Measurements from ENCODE around the gene PHACTR1. TPM values are rescaled to one million over a fixed set of nuclear protein-coding genes. Genes with fewer than 3 reads are reported as not detected.
A peak's percentile ranks its signal among the peaks of the same experiment; 100 is the strongest.

Gene PHACTR1
- polyA plus RNA-seq, 3 donors = 6.1 to 26.9 (median 7.6) TPM

DNA sequence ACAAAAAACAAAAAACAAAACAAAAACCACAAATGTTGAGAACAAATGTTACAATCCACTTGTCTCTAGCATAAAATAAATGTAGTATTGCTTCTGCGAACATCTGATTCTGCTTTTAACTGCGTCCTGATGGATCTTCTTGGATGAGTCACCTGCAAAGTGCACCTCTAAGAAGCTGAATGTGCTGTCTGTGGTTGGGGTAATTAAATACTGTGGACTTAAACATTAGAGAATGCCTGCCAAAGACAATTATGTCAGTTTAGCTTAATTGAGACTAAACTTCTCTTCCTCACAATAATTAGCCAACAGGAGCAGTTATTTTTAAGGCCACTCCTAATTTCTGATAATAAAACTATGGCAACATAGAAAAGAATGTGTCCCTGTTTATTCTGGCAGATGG, 253.4 kb downstream of the PHACTR1 start:
- Mint-ChIP-seq H3K9me3 (peaks cover 0 to 2% (median 0%) of the 10 kb centered on the region in 7 donors), H3K27ac (no peak overlapping the region), H3K36me3 (no peaks in the 10 kb centered on the region), H3K27me3 (ENCODE audit: low read depth in 3 of 3) (peaks cover 0 to 2% (median 0%) of the 10 kb centered on the region in 3 donors), H3K4me1 (peaks cover 21% of the 10 kb centered on the region), H3K4me3 (no peak overlapping the region)
- DNase-seq = no peak
- H4K20me1 ChIP-seq (ENCODE audit: insufficient read depth, low read length) = no peaks in the 10 kb centered on the region
- no CpG with 5 or more reads among the region's 2 CpGs for WGBS (ENCODE audit: insufficient coverage)
- no peaks in the 10 kb centered on the region for H3K79me2 ChIP-seq (ENCODE audit: insufficient read depth, low read length)
- no peak overlapping the region for H2AFZ ChIP-seq (ENCODE audit: insufficient read depth, low read depth, low read length, poor library complexity, severe bottlenecking)
- H3K4me3 ChIP-seq (replicated peaks in 1 of 3; ENCODE audit: low read depth in 2 of 3, low read length in 3 of 3) = no peak overlapping the region
- H3K9ac ChIP-seq (ENCODE audit: insufficient read depth, low read length, poor library complexity, severe bottlenecking) = no peak overlapping the region
- H3K36me3 ChIP-seq (replicated peaks in 1 of 2; ENCODE audit: control insufficient read depth in 1 of 2, insufficient read depth in 2 of 2, low read length in 2 of 2) = no peaks in the 10 kb centered on the region
- H3K27ac ChIP-seq (ENCODE audit: low read depth in 1 of 2, low read length in 2 of 2) = no peak overlapping the region
- H3K4me1 ChIP-seq (ENCODE audit: control insufficient read depth in 1 of 2, insufficient read depth in 2 of 2, low read length in 2 of 2) = peaks cover 12 to 16% of the 10 kb centered on the region in 2 donors
- no peak overlapping the region for H3K4me2 ChIP-seq (replicated peaks; ENCODE audit: extremely low read depth, low read length, poor library complexity, severe bottlenecking)
- intact Hi-C loops (cut with micrococcal nuclease) = loop anchor here in 1 of 2 donors (10.0 kb wide), 1 partner anchor 535 kb away; no protein-coding TSS in a partner anchor
- no peaks in the 10 kb centered on the region for H3K27me3 ChIP-seq (ENCODE audit: control insufficient read depth in 2 of 2, insufficient read depth in 2 of 2, low read length in 2 of 2)
- no peaks in the 10 kb centered on the region for H3K9me3 ChIP-seq (replicated peaks in 1 of 2; ENCODE audit: control insufficient read depth in 1 of 2, insufficient read depth in 1 of 2, low read length in 2 of 2)
- TF ChIP-seq, protein P1, sequence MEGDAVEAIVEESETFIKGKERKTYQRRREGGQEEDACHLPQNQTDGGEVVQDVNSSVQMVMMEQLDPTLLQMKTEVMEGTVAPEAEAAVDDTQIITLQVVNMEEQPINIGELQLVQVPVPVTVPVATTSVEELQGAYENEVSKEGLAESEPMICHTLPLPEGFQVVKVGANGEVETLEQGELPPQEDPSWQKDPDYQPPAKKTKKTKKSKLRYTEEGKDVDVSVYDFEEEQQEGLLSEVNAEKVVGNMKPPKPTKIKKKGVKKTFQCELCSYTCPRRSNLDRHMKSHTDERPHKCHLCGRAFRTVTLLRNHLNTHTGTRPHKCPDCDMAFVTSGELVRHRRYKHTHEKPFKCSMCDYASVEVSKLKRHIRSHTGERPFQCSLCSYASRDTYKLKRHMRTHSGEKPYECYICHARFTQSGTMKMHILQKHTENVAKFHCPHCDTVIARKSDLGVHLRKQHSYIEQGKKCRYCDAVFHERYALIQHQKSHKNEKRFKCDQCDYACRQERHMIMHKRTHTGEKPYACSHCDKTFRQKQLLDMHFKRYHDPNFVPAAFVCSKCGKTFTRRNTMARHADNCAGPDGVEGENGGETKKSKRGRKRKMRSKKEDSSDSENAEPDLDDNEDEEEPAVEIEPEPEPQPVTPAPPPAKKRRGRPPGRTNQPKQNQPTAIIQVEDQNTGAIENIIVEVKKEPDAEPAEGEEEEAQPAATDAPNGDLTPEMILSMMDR (IDR thresholded peaks at IDR 0.05) = no peak

- no peaks in the 10 kb centered on the region for H3K79me2 ChIP-seq (ENCODE audit: insufficient read depth, low read length)
- intact Hi-C loops (cut with micrococcal nuclease) = no loop called here
- H3K27me3 Mint-ChIP-seq (ENCODE audit: low read depth in 3 of 3) = peaks cover 0 to 2% (median 1%) of the 10 kb centered on the region in 3 donors
- no peaks in the 10 kb centered on the region for H3K9me3 ChIP-seq (replicated peaks in 1 of 2; ENCODE audit: control insufficient read depth in 1 of 2, insufficient read depth in 1 of 2, low read length in 2 of 2)
- WGBS (ENCODE audit: insufficient coverage) = no CpG with 5 or more reads among the region's 4 CpGs
- H3K4me2 ChIP-seq (replicated peaks; ENCODE audit: extremely low read depth, low read length, poor library complexity, severe bottlenecking) = no peak overlapping the region
- H3K4me1 ChIP-seq (ENCODE audit: control insufficient read depth in 1 of 2, insufficient read depth in 2 of 2, low read length in 2 of 2) = peaks cover 2 to 4% of the 10 kb centered on the region in 2 donors
- H3K9me3 Mint-ChIP-seq = no peaks in the 10 kb centered on the region
- no peak overlapping the region for H3K4me3 Mint-ChIP-seq
- no peaks in the 10 kb centered on the region for H3K36me3 Mint-ChIP-seq
- no peak overlapping the region for H3K9ac ChIP-seq (ENCODE audit: insufficient read depth, low read length, poor library complexity, severe bottlenecking)
- H3K4me3 ChIP-seq (replicated peaks in 1 of 3; ENCODE audit: low read depth in 2 of 3, low read length in 3 of 3) = no peak overlapping the region
- DNase-seq = no peak
- H3K27ac Mint-ChIP-seq = peak overlapping the region in 1 of 7 donors; percentile 30
- no peaks in the 10 kb centered on the region for H4K20me1 ChIP-seq (ENCODE audit: insufficient read depth, low read length)
- H3K27me3 ChIP-seq (ENCODE audit: control insufficient read depth in 2 of 2, insufficient read depth in 2 of 2, low read length in 2 of 2) = no peaks in the 10 kb centered on the region
- no peak overlapping the region for H3K27ac ChIP-seq (ENCODE audit: low read depth in 1 of 2, low read length in 2 of 2)
- TF ChIP-seq, protein P1 (IDR thresholded peaks at IDR 0.05) = no peak
- peaks cover 10% of the 10 kb centered on the region for H3K4me1 Mint-ChIP-seq
- H2AFZ ChIP-seq (ENCODE audit: insufficient read depth, low read depth, low read length, poor library complexity, severe bottlenecking) = peak overlapping the region; percentile 26
- H3K36me3 ChIP-seq (replicated peaks in 1 of 2; ENCODE audit: control insufficient read depth in 1 of 2, insufficient read depth in 2 of 2, low read length in 2 of 2) = no peaks in the 10 kb centered on the region
Measured at GRCh38 chr6:12973386-12973785, 256.8 kb downstream of the PHACTR1 start.

All from CD14-positive monocyte (primary cell).